ENCODE results near the gene RECK. TPM values are rescaled to one million over a fixed set of nuclear protein-coding genes. Genes with fewer than 3 reads are reported as not detected.
"Not testable (repeated sequence)": the region's sequence is repeated elsewhere in the genome, so short reads cannot be mapped to it uniquely, and the experiment has no call there.

RECK gene, protein sequence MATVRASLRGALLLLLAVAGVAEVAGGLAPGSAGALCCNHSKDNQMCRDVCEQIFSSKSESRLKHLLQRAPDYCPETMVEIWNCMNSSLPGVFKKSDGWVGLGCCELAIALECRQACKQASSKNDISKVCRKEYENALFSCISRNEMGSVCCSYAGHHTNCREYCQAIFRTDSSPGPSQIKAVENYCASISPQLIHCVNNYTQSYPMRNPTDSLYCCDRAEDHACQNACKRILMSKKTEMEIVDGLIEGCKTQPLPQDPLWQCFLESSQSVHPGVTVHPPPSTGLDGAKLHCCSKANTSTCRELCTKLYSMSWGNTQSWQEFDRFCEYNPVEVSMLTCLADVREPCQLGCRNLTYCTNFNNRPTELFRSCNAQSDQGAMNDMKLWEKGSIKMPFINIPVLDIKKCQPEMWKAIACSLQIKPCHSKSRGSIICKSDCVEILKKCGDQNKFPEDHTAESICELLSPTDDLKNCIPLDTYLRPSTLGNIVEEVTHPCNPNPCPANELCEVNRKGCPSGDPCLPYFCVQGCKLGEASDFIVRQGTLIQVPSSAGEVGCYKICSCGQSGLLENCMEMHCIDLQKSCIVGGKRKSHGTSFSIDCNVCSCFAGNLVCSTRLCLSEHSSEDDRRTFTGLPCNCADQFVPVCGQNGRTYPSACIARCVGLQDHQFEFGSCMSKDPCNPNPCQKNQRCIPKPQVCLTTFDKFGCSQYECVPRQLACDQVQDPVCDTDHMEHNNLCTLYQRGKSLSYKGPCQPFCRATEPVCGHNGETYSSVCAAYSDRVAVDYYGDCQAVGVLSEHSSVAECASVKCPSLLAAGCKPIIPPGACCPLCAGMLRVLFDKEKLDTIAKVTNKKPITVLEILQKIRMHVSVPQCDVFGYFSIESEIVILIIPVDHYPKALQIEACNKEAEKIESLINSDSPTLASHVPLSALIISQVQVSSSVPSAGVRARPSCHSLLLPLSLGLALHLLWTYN
- total RNA-seq: 1 to 10 TPM; 4.2 to 5.4 TPM

DNA sequence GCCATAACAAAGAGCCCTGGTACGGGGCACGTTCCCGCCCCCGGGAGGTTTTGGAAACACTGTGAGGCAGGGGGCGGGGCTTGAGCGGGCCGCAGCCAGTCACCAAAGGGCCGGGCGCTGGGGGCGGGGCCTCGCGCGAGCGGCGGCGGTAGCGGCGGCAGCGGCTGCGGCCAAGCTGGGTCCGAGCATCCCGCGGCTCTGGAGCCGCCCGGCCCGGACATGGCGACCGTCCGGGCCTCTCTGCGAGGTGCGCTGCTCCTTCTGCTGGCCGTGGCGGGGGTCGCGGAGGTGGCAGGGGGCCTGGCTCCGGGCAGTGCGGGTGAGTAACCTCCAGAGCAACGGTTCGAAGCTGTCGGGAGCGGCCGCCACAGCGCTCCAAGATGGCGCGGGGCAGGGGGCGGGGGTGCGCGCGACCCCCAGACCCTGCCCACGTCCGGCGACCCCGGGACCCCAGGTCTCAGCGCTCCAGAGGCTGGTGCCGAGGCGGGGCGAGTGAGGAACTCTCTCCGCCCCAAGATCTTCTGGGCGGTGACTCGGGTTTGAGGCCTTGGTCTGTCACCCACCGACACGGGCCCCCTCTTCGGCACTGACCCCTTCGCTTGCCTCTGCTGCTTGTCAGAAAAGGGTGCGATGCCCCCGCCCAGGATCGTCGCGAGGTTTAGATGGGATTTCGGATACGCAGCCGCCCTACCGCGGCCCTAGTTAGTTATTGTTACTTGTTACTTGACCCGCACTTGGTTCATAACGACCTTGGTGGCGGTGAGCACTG is at the start of gene RECK:
Gene RECK, plus strand, starts transcription at position 134 of the 769 bp plus-strand sequence. Its CDS starts 86 bp downstream, at position 220.
- H3K4me1 Mint-ChIP-seq: peaks cover 20% of the 10 kb centered on the region
- peak within 1 kb of the TSS; percentile 81 for H3K27ac Mint-ChIP-seq
- H3K4me3 Mint-ChIP-seq: peak within 1 kb of the TSS; percentile 90
- peaks cover 5% of the 10 kb centered on the region for H3K27me3 Mint-ChIP-seq
- ATAC-seq (replicated peaks): peak; percentile 97
- H3K36me3 Mint-ChIP-seq (ENCODE audit: low read depth): no peaks in the 10 kb centered on the region
- H3K9me3 Mint-ChIP-seq: no peaks in the 10 kb centered on the region

DNA sequence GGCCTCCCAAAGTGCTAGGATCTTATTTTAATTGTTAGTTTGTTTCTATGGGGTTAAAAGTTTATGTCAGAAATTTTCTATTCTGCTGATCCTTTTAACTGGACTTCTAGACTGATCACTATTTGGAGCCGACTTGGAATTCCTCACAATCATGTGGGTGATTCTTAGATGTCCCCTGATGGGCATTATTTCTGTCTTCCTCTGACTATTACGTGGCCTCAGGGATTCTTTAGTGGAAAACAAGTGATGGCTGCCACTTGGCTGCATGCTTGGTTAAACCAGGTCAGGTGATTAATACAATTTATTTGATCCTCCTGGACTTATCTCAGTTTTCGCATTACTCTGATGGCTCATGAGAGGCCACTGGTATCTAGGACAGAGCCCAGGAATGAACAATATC is 46.6 kb upstream of the RECK start:
- H3K4me1 Mint-ChIP-seq: no peaks in the 10 kb centered on the region
- peaks cover 31% of the 10 kb centered on the region for H3K27me3 Mint-ChIP-seq
- H3K27ac Mint-ChIP-seq: no peak overlapping the region
- no peaks in the 10 kb centered on the region for H3K9me3 Mint-ChIP-seq
- H3K4me3 Mint-ChIP-seq: no peak overlapping the region
- no peaks in the 10 kb centered on the region for H3K36me3 Mint-ChIP-seq (ENCODE audit: low read depth)
- ATAC-seq (replicated peaks): no peak

DNA sequence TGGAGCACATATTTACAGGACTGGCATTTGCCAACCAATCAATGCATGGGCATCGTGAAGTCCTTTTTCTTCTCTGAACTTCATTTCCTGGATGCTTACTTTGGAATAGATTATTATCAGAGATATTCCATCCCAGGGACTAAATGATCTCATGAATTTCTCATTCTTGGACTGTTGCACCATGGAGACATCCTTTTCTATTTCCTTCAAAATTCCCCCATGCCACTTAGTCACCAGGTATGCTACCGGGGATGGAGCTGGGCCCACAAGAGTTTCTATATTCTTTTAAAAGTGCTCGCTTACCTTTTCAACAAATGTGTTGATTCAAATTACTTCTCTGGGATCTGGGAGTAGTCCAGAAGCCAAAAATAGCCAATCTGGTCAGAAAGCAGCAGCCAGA is 43.6 kb upstream of the RECK start:
- H3K27me3 Mint-ChIP-seq: peaks cover 23% of the 10 kb centered on the region
- not testable (repeated sequence) for H3K27ac Mint-ChIP-seq, H3K9me3 Mint-ChIP-seq

DNA sequence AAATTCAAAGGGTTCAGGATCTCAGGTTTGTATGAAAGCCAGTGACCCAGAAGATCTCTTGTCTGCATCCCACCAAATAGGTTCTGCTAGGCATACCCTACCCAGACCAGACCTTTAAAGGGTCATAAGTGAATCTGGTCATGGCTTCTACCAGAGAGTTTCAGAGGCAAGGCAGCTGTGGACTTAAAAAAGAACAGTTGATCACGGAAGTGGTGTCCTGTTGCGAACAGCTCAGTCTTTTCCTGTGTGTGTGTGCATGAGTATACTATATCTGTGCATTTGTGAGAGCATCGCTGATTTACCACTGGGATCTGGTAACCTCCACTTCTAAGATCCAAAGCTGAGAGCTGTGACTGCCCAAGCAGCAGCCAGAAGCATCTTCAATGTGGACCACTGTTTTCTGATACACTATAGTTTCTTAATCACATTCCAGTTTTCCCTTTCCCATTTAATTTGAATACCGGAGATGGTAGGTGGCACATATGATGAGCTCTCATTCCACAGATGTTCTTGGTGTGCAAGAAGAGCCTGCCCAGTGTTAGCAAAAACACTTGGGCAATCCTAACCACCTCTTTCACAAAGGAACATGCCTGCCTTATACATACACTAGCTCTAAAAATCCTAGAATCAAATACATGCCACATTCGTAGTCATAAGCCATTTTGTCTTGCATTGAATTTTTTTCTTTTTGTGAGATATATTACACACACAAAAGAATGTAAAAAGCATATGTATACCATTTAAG is 42.6 kb upstream of the RECK start:
- no peak for ATAC-seq (replicated peaks)
- H3K27me3 Mint-ChIP-seq: peaks cover 20% of the 10 kb centered on the region
- H3K36me3 Mint-ChIP-seq (ENCODE audit: low read depth): no peaks in the 10 kb centered on the region
- no peaks in the 10 kb centered on the region for H3K4me1 Mint-ChIP-seq
- H3K27ac Mint-ChIP-seq: no peak overlapping the region
- no peak overlapping the region for H3K4me3 Mint-ChIP-seq
- no peaks in the 10 kb centered on the region for H3K9me3 Mint-ChIP-seq

More for the DNA sequence above, 43.6 kb upstream of the RECK start:
- not testable (repeated sequence) for H3K36me3 Mint-ChIP-seq (ENCODE audit: low read depth); H3K4me3 Mint-ChIP-seq; ATAC-seq (replicated peaks); H3K4me1 Mint-ChIP-seq

DNA sequence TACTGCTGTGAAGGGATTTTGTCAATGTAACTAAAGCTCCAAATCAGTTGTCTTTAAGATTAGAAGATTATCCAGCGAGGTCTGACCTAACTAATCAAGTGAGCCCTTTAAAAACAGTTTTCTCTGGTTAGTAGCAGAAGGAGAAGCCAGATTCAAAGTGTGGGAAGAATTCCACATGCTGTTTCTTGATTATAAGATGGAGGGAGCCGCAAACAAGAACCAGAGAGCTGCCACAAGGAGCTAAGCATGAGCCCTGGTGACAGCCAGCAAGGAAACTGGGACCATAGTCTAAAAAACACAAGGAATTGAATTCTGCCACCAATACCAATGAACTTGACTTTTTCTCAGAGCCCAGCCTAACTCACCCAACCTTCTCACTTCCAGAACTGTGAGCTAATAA is 41.8 kb upstream of the RECK start:
- Mint-ChIP-seq H3K27ac (no peak overlapping the region), H3K4me3 (no peak overlapping the region), H3K4me1 (no peaks in the 10 kb centered on the region), H3K9me3 (no peaks in the 10 kb centered on the region), H3K27me3 (peaks cover 19% of the 10 kb centered on the region), H3K36me3 (ENCODE audit: low read depth) (no peaks in the 10 kb centered on the region)
- ATAC-seq (replicated peaks): no peak

DNA sequence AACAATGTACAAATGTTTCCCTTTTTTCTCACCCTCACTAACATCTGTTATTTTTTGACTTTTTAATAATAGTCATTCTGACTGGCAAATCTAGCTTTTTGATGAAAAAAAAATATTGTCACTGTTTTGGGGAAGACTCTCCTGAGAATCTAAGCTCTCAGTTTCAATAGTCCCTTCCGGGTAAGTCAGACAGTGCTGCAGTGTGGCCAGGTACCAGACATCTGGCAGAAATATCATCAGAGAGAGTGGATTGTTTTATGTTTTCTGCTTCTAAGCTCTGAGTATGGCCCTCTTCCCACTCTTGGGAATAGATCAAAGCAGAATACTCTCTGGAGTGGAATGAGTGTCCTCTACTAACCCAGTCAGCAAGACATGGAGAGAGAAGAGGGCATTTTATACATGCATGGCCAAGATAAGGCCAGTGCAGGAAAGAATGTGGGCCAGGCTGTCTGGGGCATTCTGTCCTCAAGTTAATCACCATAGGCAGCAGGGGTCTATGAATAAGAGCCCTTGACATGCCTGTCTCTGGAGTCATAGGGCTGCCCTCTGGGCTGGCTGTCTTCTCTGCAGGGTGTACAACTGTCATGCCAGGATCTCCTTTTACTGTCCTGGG is 40.2 kb upstream of the RECK start:
- H3K27ac Mint-ChIP-seq: no peak overlapping the region
- no peaks in the 10 kb centered on the region for H3K36me3 Mint-ChIP-seq (ENCODE audit: low read depth)
- H3K4me1 Mint-ChIP-seq: no peaks in the 10 kb centered on the region
- H3K4me3 Mint-ChIP-seq: no peak overlapping the region
- no peaks in the 10 kb centered on the region for H3K9me3 Mint-ChIP-seq
- no peak for ATAC-seq (replicated peaks)
- peaks cover 22% of the 10 kb centered on the region for H3K27me3 Mint-ChIP-seq

DNA sequence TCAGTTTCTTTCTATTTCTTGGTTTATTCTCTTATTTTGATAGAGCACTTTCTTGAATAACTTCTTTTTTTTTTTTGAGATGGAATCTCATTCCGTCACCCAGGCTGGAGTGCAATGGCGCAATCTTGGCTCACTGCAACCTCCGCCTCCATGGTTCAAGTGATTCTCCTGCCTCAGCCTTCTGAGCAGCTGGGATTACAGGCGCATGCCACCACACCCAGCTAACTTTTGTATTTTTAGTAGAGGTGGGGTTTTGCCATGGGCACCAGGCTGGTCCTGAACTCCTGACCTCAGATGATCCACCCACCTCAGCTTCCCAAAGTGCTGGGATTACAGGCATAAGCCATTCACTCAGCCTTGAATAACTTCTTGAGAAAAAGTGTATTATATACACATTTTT is 39.7 kb upstream of the RECK start:
- not testable (repeated sequence) for H3K4me1 Mint-ChIP-seq; H3K4me3 Mint-ChIP-seq; ATAC-seq (replicated peaks); H3K36me3 Mint-ChIP-seq (ENCODE audit: low read depth); H3K9me3 Mint-ChIP-seq; H3K27ac Mint-ChIP-seq
- peaks cover 25% of the 10 kb centered on the region for H3K27me3 Mint-ChIP-seq

DNA sequence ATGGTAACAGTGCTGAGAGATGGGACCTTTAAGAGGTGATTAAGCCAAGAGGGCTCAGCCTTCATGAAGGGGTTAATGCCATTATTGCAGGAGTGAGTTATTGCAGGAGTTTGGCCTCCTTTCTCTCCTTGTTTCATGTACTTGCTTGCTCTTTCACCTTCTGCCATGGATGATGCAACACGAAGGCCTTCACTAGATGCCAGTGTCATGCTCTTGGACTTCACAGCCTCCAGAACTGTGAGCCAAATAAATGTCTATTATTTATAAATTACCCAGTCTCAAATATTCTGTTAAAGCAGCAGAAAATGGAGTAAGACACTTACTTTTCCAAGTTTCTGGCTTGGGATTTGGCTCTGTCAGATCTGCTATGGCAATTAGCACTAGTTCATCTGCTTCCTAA is 38.4 kb upstream of the RECK start:
- no peak overlapping the region for H3K27ac Mint-ChIP-seq
- no peaks in the 10 kb centered on the region for H3K9me3 Mint-ChIP-seq
- no peaks in the 10 kb centered on the region for H3K4me1 Mint-ChIP-seq

DNA sequence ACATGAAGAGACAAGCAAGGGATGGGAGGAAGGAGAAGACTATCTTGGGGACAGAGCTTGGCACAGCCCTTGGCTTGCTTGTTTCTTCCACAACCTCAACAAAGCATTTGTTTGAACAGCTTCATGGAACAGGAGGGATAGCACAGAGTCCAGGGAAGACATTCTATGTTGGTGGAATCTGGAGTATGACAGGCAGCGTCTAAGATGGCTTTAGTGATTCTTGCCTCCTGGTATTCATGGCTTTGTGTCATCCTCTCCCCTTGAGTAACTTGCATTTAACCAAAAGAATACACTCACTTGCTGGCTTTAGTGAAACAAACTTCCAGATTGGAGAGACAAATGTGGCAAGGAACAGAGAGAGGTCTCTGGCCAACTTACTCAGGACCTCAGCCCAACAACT is 30.8 kb upstream of the RECK start:
- ATAC-seq (replicated peaks): no peak
- no peak overlapping the region for H3K4me3 Mint-ChIP-seq
- no peak overlapping the region for H3K27ac Mint-ChIP-seq
- H3K4me1 Mint-ChIP-seq: peaks cover 13% of the 10 kb centered on the region
- H3K27me3 Mint-ChIP-seq: peaks cover 42% of the 10 kb centered on the region
- H3K9me3 Mint-ChIP-seq: peaks cover 4% of the 10 kb centered on the region
- no peaks in the 10 kb centered on the region for H3K36me3 Mint-ChIP-seq (ENCODE audit: low read depth)

More for the DNA sequence above, 38.4 kb upstream of the RECK start:
- no peak overlapping the region for H3K4me3 Mint-ChIP-seq
- H3K27me3 Mint-ChIP-seq: peaks cover 29% of the 10 kb centered on the region
- ATAC-seq (replicated peaks): no peak
- no peaks in the 10 kb centered on the region for H3K36me3 Mint-ChIP-seq (ENCODE audit: low read depth)

DNA sequence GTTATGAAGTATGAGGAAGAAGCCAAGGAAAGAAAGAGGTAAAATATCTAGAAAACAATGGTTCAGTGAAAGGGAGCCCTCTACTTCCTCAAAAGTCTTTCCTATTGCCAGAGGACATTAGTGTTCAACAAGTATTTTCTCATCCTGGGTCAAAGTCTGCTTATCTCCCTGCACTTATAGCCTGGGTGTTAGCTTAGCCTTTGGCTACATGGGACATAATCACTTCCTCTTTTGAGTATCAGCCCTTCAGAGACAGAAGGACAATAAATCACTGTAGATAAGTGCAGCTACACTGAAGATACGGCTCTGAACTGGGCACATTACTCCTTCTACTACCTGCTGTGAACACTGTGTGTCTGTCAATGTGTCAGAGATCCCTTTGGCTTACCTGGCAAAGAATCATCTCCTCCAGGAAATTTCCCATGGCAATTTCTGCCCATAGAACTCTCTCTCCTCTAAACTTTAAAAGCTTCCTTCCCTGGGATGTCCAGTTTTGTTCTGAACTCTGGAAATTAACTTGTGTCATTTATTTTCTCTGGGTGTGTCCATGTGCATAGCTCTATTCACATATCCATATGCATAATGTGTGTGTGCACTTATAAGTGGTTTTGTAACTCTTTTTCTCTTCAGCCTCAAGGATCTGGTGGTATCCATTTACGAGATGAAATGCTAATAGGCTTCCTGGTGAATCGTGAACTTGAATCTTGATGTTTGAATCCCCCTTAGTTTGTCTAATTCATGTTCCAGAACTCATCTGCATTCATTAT is 30.0 kb upstream of the RECK start:
- Mint-ChIP-seq H3K4me1 (peaks cover 13% of the 10 kb centered on the region), H3K9me3 (peaks cover 4% of the 10 kb centered on the region), H3K27me3 (peaks cover 42% of the 10 kb centered on the region), H3K4me3 (peak overlapping the region; percentile 45), H3K27ac (peak overlapping the region; percentile 86), H3K36me3 (ENCODE audit: low read depth) (no peaks in the 10 kb centered on the region)
- ATAC-seq (replicated peaks): no peak

DNA sequence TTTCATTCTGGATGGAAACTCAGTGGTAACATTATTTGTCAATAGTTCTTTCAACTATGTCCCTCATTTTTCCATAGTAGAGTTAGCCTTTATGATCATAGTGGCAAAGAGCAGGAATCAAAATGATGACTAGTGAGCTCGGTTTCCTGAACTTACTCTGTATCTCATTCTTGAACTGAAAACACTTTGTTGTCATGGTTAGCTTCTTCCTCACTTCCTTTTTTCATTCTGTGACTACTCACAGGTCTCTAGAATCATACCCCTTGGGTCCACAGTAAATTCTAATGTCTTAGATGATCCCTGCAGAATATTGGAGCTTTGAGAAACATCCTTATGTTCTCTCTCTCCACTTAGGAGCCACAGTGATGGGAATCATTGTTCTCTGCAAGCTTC is 29.4 kb upstream of the RECK start:
- H3K36me3 Mint-ChIP-seq (ENCODE audit: low read depth): no peaks in the 10 kb centered on the region
- H3K27ac Mint-ChIP-seq: peak overlapping the region; percentile 86
- peaks cover 4% of the 10 kb centered on the region for H3K9me3 Mint-ChIP-seq
- peak overlapping the region; percentile 45 for H3K4me3 Mint-ChIP-seq
- H3K4me1 Mint-ChIP-seq: peaks cover 13% of the 10 kb centered on the region
- ATAC-seq (replicated peaks): peak; percentile 90
- H3K27me3 Mint-ChIP-seq: peaks cover 38% of the 10 kb centered on the region

DNA sequence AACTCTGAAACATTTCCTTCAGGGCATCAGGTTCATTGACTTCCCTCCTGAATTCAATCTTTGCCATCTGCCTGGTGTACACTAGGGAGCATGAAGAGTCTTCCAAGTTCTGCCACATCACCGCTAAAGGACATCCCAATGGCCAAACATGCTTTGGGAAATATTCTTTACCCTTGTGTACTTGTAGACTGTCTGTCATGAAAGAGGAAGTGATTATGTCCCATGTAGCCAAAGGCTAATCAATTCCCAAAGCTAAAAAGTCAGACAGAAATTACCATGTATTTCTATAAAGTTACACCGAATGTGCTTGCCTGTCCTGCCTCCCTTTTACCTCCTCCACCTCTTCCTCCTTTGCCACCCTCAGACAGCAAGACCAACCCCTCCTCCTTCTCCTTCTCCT is 28.9 kb upstream of the RECK start:
- H3K36me3 Mint-ChIP-seq (ENCODE audit: low read depth): no peaks in the 10 kb centered on the region
- peaks cover 13% of the 10 kb centered on the region for H3K4me1 Mint-ChIP-seq
- no peak overlapping the region for H3K27ac Mint-ChIP-seq
- ATAC-seq (replicated peaks): no peak
- H3K9me3 Mint-ChIP-seq: peaks cover 4% of the 10 kb centered on the region
- no peak overlapping the region for H3K4me3 Mint-ChIP-seq
- peaks cover 35% of the 10 kb centered on the region for H3K27me3 Mint-ChIP-seq
